NCI-H345 treated with DMSO at 0.1 percent for 48 hours (cell line): ENCODE measurements around the gene TRAPPC2L.
A peak's percentile ranks its signal among the peaks of the same experiment; 100 is the strongest.

Experiments used
- DNase-seq: peaks from one replicate; lab custom pipeline; 2025; ENCODE audit not compliant: unreplicated experiment; lab: John Stamatoyannopoulos, UW

The TRAPPC2L gene, protein sequence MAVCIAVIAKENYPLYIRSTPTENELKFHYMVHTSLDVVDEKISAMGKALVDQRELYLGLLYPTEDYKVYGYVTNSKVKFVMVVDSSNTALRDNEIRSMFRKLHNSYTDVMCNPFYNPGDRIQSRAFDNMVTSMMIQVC

DNA sequence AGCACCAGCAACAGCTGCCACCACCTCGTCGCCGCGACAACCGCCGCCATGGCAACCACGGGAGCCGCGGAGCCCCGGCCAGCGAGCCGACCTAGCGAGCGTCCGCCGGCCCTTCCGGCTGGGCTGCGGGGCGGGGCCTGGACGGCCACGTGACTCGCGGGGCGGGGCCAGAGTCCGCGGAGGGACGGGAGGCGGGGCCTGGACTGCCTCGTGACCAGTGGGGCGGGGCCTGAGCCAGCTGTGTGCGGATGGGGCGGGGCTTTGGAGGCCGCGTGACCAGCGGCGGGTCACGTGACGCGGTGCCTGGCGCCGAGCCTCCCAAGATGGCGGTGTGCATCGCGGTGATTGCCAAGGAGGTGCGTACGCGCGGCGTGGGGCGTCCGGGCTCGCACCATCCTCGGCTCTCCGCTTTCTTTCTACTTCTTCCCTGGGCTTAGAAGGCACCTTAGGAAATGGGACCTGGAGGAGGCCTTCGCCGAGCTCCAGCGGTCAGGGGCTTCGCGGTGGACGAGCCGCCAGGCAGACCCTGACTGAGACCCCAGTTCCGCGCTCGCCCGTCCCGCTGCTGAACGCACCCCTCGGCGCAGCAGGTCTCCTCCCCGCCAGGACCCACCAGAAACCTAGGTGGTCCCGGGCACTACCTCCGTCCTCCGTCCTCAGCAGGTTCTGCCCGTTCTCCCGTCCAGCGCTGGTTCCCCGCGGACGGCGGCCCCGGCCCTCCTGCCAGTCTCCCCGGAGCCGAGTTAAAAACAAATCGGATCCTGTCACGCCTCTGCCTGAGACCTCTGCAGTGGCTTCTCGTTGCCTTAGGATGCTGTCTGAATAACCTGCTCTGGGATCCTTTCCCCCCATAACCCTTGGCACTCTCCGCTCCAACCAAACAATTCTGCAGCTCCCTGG lies at the start of gene TRAPPC2L, which contains the start of gene GALNS:
Gene TRAPPC2L, plus strand, starts transcription at position 300 of the 900 bp plus-strand sequence. Its CDS starts 24 bp downstream, at position 324.
Gene GALNS, minus strand, starts transcription at position 120 of the 900 bp plus-strand sequence. Its CDS starts 70 bp downstream, at position 50.
- DNase-seq = peak; percentile 85

DNA sequence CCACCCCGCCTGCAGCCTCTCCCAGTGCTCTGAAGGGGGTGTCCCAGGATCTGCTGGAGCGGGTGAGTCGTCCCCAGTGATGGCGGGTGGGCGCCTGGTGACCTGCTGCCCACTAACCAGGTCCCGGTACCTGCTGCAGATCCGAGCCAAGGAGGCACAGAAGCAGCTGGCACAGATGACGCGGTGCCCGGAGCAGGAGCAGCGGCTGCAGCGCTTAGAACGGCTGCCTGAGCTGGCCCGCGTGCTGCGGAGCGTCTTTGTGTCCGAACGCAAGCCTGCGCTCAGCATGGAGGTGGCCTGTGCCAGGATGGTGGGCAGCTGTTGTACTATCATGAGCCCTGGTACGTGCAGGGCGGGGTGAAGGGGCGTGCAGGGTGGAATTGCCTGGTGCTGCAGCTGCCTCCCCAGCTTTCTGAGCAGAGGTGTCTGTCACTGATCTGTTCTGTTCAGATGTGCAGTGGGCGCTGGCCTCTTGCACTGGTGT lies 49.7 kb upstream of the TRAPPC2L start:
- DNase-seq = no peak

DNA sequence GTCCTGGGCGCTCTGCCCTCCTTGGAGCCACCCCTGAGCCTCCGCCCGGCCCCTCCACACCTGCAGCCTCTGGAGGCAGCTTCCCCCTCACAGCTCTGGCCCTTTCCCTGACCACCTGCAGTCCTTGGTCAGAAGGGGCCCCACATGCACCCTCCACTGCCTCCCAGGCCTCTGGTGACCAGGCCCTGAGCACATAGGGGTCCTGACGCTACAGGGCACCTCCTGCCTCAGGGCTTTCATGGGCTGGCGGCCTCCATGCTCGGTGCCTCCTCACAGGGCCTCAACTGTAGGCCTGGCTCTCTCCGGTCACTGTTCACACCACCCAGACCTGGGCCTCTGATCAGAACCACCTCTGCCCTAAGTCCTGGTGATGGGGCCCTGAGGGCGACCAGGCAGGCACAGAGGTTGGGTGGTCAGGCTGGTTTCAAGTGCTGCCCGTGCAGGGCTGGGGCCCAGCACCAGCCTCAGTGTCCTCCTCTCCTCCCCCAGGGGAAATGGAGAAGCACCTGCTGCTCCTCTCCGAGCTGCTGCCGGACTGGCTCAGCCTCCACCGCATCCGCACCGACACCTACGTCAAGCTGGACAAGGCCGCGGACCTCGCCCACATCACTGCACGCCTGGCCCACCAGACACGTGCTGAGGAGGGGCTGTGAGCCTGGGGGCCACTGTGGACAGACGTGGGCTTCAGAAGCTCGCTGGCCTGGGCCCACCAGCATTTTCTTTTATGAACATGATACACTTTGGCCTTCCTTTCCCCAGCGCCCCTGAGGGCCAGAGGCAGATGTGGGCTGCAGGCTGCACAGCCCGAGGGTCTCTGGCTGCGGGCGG lies 49.1 kb upstream of the TRAPPC2L start:
- no peak for DNase-seq

DNA sequence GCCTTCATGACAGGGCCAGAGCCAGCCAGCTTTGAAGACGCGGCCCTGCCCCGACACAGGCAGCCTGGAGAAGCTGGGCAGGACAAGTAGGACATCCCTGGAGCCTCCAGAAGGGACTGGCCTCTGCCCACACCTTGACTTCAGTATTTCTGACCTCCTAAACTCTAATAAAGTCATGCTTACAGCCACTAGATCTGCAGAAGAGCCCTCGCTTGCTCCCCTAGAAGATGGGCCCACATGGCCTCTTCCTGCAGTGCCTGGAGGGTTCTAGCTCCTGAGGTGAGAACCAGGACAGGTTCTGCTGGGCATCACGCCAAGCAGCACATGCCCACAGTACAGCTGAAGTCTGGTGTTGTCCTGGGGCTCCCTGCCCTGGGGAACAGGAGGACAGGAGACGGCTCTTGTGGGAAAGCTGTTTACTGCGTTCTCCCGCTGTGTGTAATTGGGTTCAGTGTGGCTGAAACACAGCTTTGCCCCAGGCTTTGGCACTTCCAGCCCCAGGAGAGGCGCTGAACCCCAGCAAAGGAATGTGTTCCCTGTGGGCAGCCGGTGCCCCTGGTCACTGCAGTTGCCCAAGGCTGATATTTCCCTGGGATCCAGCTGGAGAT lies 47.8 kb upstream of the TRAPPC2L start:
- no peak for DNase-seq

DNA sequence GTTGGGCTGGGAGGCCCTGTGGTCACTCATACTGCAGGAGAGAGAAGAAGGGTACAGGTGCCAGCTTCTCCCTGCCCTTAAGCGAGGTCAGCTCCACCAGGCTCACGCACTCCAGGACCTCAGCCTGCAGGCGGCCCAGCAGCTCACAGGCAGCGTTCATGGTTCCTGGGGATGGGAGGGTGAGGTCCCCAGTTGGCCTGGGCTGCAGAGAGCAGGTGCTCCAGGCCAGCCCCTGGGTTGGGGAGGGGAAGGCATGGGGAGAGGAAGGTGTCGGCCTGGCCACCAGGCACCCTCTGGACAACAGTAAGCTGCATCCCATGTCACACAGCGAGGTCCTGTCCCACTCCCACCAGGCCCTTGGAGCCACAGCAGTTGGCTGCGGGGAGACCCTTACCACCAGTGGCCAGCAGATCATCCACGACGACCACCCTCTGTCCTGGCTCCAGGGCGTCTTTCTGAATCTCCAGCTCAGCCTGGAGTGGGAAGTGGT lies 47.2 kb upstream of the TRAPPC2L start:
- DNase-seq = no peak

DNA sequence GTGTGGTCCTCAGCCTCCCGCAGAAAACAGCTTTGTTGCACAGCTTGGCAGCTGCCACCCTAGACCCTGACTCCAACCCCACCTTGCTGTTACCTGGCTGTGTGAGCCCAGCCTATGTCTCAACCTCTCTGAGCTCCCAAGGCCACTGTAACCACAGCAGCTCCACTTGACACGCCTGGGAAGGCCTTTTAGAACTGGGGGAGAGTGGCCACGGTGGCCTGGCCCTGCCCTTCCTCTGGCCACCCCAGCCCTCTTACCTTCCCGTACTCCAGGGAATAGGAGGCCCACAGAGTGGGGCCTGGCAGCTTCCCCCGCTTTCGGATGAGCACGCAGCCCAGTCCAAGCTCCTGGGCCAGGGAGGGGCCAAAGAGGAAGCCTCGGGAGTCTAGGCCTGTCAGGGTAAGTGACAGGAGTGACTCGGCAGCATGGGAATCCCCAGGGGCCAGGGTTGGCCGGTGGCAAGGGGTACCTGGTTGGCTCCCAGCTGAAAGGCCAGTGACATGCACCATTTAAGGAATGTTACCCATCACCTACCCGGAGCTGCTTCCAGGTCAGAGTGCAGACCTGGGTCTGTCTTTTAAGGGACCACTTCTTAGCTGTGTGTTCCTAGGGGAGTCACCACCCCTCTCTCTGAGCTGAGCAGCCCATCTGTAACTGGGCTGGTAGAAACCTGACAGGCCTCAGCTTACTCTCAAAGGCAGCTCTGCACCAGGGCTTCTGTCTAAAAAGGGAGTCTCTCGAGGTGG lies 46.6 kb upstream of the TRAPPC2L start:
- no peak for DNase-seq

DNA sequence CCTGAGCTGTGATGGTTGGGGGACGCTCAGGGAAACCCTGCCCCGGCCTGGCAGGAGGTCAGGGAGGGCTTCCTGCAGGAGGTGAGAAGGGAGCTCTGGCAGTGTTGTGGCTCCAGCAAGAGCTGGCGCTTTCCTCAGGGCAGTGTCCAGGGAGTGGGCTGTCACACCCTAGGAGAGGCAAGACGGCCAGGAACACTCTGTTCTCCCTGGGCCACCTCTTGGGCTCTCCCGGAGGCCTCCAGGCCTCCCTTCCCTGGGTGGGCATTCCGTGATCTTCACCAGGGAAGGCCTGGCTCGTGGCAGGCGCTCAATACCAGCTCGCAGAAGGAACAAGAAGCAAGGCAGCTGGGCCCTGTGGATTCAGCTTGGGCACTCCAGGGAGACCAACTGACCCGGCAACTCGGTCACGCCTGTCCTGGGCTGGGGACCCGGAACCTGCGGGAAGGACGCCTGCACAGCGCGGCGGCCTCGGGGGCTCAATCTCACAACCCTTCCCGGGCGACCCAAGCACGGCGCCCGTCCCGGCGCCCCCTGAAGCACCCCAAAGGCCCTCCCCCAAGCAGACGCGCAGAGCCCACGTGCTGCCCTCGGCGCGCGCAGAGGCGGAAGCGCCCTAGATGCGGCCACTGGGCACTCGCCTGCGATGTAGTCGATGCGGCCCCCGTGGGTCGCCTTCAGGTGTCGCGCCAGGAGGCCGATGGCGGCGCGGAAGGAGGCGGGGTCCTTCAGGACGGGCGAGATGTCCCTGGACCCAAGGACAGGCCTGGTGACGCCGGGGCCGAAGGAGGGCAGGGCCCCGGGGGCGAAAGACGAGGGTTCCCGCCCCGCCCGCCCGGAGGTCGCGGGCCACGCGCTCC lies 45.8 kb upstream of the TRAPPC2L start:
- no peak for DNase-seq

DNA sequence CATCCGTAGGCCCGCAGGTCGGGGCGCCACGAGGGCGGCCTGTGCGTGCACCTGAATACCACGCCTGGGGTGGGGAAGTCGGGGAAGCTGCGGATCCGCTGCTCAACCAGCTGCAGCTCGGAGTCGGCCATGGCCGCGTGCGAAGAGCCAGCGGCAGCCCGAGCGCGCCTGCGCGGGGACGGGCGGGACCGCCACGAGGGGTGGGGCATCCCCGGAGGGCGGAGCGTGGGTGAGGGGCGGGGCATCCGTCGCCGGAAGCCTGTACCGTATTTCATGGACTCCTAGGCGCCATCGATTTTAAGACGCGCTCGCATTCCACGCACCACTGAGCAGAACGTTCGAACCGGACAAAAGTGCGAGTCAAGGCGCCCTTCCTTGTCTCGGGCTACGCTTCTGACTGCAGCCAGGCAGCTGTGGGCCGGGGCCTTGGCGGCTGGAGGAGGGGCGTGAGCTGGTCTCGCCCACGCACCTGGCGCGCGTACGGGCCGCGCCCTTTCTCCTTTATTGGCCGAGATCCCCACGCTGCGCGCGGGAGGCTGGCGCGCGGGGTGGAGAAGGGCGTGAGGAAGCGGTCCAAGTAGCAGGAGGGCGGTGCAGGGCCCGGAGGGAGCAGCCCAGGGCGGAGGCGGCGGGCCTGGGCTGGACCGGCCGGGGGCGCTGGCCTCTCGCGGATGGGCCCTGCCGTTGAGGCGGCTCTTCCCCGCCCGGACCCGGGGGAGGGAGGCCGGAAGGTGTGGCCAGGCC lies 45.0 kb upstream of the TRAPPC2L start, which contains the start of gene APRT:
Gene APRT, minus strand, starts transcription at position 160 of the 744 bp plus-strand sequence. Its CDS starts 29 bp downstream, at position 131.
- DNase-seq = peak; percentile 67

DNA sequence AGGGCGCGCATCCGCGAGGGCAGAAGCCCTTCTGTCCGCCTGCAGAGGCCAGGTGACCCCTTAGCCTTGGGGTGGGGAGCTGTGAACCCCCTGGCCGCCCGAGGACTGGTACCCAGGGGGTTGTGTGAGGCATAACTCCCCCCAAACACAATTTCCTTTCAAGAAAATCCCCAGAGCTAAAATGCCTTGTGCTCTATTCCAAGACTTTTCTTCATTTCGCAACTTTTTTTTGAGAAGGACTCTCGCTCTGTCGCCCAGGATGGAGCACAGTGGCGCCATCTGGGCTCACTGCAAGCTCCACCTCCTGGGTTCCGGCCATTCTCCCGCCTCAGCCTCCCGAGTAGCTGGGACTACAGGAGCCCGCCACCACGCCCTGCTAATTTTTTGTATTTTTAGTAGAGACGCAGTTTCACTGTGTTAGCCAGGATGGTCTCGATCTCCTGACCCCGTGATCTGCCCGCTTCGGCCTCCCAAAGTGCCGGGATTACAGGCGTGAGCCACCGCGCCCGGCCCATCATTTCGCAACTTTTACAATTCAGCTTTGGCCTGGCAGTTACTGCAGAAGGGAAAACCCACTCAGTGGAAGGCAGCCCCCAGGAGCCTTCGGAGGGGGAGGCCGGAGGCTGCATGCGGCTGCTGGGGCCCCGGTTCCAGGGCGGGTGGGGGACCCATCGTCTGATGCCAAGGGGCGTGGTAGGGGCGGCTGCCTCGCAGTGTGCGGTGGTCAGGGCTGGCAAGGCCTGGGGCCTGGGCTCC lies 44.2 kb upstream of the TRAPPC2L start:
- DNase-seq = no peak

DNA sequence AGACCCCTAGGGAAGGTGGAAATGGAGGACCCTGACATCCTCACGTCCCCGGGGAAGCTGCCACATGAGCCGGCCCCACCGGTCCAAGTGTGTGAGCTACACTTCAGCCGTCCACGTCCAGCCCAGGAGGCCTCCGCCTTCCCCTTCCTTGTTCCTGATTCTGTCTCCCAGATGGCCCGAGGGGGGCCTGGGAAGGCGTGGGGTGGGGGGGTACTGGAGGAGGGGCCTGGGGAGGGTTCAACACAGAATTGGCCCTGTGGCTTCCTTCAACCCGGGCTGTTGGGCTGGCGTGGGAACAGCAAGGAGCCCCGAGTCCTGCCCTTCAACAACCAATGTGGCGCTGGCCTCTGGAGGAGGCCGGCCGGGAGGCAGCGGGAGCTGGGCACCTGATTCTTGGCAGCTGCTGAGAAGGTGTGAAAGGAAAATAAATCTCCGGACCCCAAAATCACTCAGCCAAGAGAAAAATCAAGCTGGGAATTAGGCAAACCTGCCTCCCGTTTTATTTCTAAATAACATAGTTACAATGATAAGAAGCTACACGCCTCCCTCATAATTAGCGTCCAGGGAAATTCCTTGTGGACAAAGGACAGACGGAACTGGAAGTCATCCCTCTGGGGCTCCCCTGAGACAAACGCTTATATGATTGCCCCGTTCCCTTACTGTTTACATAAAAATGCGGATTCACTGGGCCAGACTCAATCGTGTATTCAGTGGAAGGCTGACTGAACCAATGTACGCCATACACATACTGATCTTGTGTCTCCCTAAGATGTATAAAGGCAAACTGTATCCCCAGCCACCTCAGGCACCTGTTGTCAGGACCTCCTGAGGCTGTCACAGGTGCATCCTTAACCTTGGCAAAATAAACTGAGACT lies 43.4 kb upstream of the TRAPPC2L start:
- no peak for DNase-seq

DNA sequence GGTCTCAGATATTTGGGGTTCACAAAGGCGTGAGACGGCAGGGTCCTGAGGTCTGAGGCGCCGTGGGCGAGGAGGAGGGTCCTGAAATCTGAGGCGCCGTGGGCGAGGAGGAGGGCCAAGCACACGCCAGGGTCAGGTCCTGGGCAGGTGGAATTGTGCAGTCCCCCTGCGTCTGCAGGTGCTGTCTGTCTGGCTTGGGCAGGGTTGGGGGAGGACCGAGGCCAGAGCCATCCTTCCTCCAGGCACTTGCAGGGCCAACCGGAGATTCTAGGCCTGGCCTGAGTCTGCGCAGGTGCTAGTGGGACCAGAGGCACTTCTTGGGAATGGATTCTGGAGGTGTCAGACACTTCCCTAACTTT lies 42.8 kb upstream of the TRAPPC2L start:
- DNase-seq = no peak

DNA sequence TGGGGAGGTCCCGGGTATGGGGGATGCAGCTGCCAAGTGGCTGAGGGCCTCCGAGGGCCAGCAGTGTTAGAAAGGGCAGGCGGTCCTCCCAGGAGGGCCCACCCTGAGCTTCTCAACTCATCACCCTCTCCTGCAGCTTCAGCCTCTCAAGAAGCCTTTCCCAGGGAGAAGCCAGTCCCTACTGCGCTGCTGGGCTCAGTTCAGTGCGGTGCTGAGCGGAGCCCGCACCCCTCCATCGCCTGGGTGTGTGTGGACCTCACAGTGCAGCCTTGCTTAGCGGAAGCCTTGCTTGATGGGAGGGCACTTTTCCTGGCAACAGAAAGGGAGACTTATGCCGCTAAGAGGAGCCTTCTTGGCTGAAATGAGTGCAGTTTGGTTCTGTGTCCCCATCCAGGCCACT lies 41.7 kb upstream of the TRAPPC2L start:
- no peak for DNase-seq

DNA sequence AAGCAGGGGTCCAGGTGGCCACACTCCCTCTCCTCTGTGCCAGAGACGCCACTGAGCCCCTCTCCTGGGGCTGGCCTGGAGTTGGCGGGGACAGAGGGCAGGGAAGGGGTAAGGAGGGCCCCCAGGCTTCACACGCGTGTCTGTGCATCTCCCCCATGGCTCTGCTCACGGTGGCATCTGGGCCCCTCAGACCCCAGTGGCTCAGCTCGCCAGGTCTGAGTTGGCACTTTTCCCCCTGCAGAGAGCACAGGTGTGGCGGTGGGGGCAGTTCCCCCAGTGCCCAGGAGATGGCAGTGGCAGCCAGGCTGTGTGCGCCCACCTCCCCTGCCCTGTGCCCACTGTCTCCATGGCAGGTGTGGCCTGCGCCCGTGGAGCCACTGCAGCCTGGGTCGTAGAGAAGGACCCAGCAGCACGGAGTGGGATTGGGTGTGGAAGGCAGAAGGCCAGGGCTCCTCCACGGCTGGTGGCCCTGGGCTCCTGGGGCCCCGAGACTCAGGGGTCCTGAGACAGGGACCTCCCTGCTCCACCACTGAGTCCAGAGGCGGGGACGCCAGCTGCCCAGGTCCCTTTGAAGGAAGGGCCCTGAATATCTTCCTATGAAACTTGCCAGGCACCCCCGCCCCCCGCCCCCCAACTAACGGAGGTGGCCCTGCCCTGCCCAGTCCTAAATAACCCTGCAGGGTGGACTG lies 40.9 kb upstream of the TRAPPC2L start:
- DNase-seq = no peak

DNA sequence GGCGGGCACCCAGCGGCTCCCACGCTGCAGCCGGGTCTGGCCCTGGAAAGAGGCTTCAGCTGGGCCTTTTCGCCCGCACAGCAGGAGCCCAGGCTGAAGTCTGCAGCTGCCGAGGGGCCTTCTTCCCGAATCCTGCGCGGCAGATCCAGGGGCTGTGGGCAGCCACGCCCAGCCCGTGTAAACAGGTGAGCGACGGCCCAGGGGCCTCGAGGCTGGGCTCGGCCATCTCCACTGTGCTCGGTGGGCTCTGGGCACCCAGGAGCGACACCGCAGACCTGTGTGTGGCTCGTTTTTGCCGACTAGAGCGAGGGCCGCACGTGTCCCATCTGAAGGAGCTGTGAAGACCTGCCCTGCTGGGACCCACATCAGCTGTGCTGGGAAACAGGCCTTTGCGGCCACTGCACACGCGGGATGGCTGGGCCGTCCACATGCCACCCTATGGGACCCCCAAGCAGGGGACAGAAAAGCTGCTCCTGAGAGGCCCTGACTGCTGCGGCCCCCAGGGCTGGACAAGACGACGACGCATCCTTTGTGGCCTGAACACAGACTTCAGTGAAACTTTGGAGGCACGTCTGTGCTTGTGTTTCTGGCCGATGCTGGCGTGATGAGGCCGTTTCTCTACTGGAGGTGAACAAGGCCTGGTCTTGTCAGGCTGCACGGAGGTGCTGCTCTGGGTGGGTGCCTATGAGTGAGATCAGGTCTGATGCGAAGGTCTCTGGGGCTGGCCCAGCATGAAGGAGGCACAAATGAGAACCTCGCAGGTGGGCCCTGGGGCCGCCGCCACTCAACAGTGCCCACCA lies 40.0 kb upstream of the TRAPPC2L start:
- no peak for DNase-seq
